ENCODE measurements around the gene NUDT4. TPM values are rescaled to one million over a fixed set of nuclear protein-coding genes. Genes with fewer than 3 reads are reported as not detected.
A peak's percentile ranks its signal among the peaks of the same experiment; 100 is the strongest.

NUDT4 gene
- total and polyA plus RNA-seq, 10 of the 15 experiments (the other 5 are each of a cell fraction or from before 2014, with no cell fraction given) = 26.6 to 91.6 (median 63.1) TPM

- H3K4me3 ChIP-seq = no peak overlapping the region
- no TSS peak for BruUV-seq (replicated peaks)
- WGBS (ENCODE audit: insufficient coverage, insufficient replicate concordance, low lambda C conversion rate, missing lambda C conversion rate) = 34% methylated on average over 4 of the region's 4 CpGs
- ChIA-PET RAD21 (ENCODE audit: unreplicated experiment) (no interaction called here), CTCF (interaction anchor here (1.7 kb wide), 1 partner anchor 11 kb away, joined by 3 read pairs; no protein-coding TSS in a partner anchor), POLR2A (no interaction called here), SMC1A (ENCODE audit: uncharacterized antibody, unreplicated experiment) (interaction anchor here (0.7 to 2.5 kb wide), 2 partner anchors 11 to 27 kb away, joined by 3 to 14 read pairs; no protein-coding TSS in a partner anchor)
- TF ChIP-seq JUNB (IDR thresholded peaks at IDR 0.05) = 0 out of 2 replicates have a peak, but pooled peaks have one; percentile 9
- no peak for TF ChIP-seq CHD4 (IDR thresholded peaks at IDR 0.05)
- peaks cover 8% of the 10 kb centered on the region; the same call in 1 of the 2 replicates for H3K4me1 ChIP-seq (ENCODE audit: control insufficient read depth, insufficient read depth, low read length)
- FAIRE-seq (no peak), ATAC-seq (no peak; the same call in 2 of the 3 replicates), DNase-seq (ENCODE audit: low read depth, low spot score) (no peak)
- no peak overlapping the region for H3K4me2 ChIP-seq (ENCODE audit: control insufficient read depth, insufficient read depth)
- intact Hi-C loops (cut with micrococcal nuclease; ENCODE audit: unreplicated experiment) (no loop called here), in situ Hi-C loops (cut with MboI) (no loop called here)
- H3K9ac ChIP-seq (ENCODE audit: control insufficient read depth, insufficient read depth, low read length) = no peak overlapping the region
- no peaks in the 10 kb centered on the region for H3K36me3 ChIP-seq (ENCODE audit: control insufficient read depth in 2 of 2, insufficient read depth in 2 of 2, low read length in 1 of 2)
- H3K27me3 ChIP-seq (replicated peaks in 1 of 2; ENCODE audit: control insufficient read depth in 2 of 2, insufficient read depth in 2 of 2, low read length in 1 of 2) = no peaks in the 10 kb centered on the region
- no peaks in the 10 kb centered on the region for H4K20me1 ChIP-seq (ENCODE audit: control insufficient read depth, insufficient read depth)
- H3K27ac ChIP-seq (ENCODE audit: control insufficient read depth, insufficient read depth) = no peak overlapping the region
- H2AFZ ChIP-seq (ENCODE audit: control insufficient read depth, low read depth, low read length) = no peak overlapping the region
- peaks cover 2% of the 10 kb centered on the region for H3K79me2 ChIP-seq (ENCODE audit: control insufficient read depth, insufficient read depth, low read length)
- no peaks in the 10 kb centered on the region for H3K9me3 ChIP-seq (replicated peaks; ENCODE audit: control insufficient read depth, insufficient read depth, low read length)
Observed at GRCh38 chr12:93447555-93448290, 70.0 kb downstream of the NUDT4 start.

GRCh38 chr12:93448796-93449195 lies 71.1 kb downstream of the NUDT4 start:
- intact Hi-C loops (cut with micrococcal nuclease; ENCODE audit: unreplicated experiment) (no loop called here), in situ Hi-C loops (cut with MboI) (no loop called here)
- no peak for FAIRE-seq
- Histone ChIP-seq H3K9me3 (replicated peaks; ENCODE audit: control insufficient read depth, insufficient read depth, low read length) (no peaks in the 10 kb centered on the region), H3K4me1 (ENCODE audit: control insufficient read depth, insufficient read depth, low read length) (peaks cover 4% of the 10 kb centered on the region; the same call in 1 of the 2 replicates), H3K79me2 (ENCODE audit: control insufficient read depth, insufficient read depth, low read length) (no peaks in the 10 kb centered on the region), H2AFZ (ENCODE audit: control insufficient read depth, low read depth, low read length) (no peak overlapping the region), H3K27ac (ENCODE audit: control insufficient read depth, insufficient read depth) (no peak overlapping the region), H4K20me1 (ENCODE audit: control insufficient read depth, insufficient read depth) (no peaks in the 10 kb centered on the region), H3K27me3 (replicated peaks in 1 of 2; ENCODE audit: control insufficient read depth in 2 of 2, insufficient read depth in 2 of 2, low read length in 1 of 2) (no peaks in the 10 kb centered on the region), H3K9ac (ENCODE audit: control insufficient read depth, insufficient read depth, low read length) (no peak overlapping the region), H3K4me3 (no peak overlapping the region), H3K4me2 (ENCODE audit: control insufficient read depth, insufficient read depth) (no peak overlapping the region), H3K36me3 (ENCODE audit: control insufficient read depth in 2 of 2, insufficient read depth in 2 of 2, low read length in 1 of 2) (no peaks in the 10 kb centered on the region)
- ChIA-PET CTCF (interaction anchor here (1.6 to 1.7 kb wide), 3 partner anchors 9 to 14 kb away, joined by 3 to 4 read pairs (median 3); no protein-coding TSS in a partner anchor), POLR2A (interaction anchor here (0.7 to 0.9 kb wide), 2 partner anchors 19 to 74 kb away, joined by 4 read pairs; partner anchors contain the start of gene MRPL42), SMC1A (ENCODE audit: uncharacterized antibody, unreplicated experiment) (interaction anchor here (0.6 to 1.7 kb wide), 5 partner anchors 21 to 663 kb away, joined by 3 to 5 read pairs (median 3); no protein-coding TSS in a partner anchor), RAD21 (ENCODE audit: unreplicated experiment) (interaction anchor here (1.7 to 1.9 kb wide), 2 partner anchors 11 to 27 kb away, joined by 3 to 7 read pairs; no protein-coding TSS in a partner anchor)
- 51% methylated on average over 5 of the region's 5 CpGs for WGBS (ENCODE audit: insufficient coverage, insufficient replicate concordance, low lambda C conversion rate, missing lambda C conversion rate)
- no peak for TF ChIP-seq PRDM15 (CRISPR knock-in tag; IDR thresholded peaks at IDR 0.05)
- TF ChIP-seq SMC3 (IDR thresholded peaks at IDR 0.05; ENCODE audit: borderline replicate concordance, low read length) = no peak
- TF ChIP-seq SPI1 (IDR thresholded peaks at IDR 0.05; ENCODE audit: borderline replicate concordance, insufficient read depth, low read depth, low read length) = peak; percentile 23; the same call in 1 of the 2 replicates
- TF ChIP-seq ZBTB4 (CRISPR knock-in tag; IDR thresholded peaks at IDR 0.05) = no peak
- no peak for TF ChIP-seq HDGF (IDR thresholded peaks at IDR 0.05)
- no peak for DNase-seq (ENCODE audit: low read depth, low spot score)
- BruUV-seq (replicated peaks) = no TSS peak
- ATAC-seq = peak; percentile 13; the same call in 1 of the 3 replicates

Measured in GM12878 (cell line).